Activated CD8-positive, alpha-beta T cell treated with anti-CD3 and anti-CD28 coated beads, Interleukin-2, amount 10 ng/mL, durations not matched to agents 7 days and 5 days (primary cell): ENCODE results near the gene RAD51B. TPM values are rescaled to one million over a fixed set of nuclear protein-coding genes. Genes with fewer than 3 reads are reported as not detected.
A peak's percentile ranks its signal among the peaks of the same experiment; 100 is the strongest.

ENCODE experiments used
- ATAC-seq: fragments of 150-1000 bp; cut with Tn5 transposase; one replicate; pipeline ENCODE4 v1.10.0; 2021; ENCODE audit warnings: moderate library complexity
- CTCF ChIA-PET: fragments of 350-600 bp; sonication (Branson Sonifier 250); formaldehyde crosslinking; loops from one replicate; lab custom pipeline; 2021; ENCODE audit warnings: antibody characterized with exemption; lab: Charles Lee
- POLR2A ChIA-PET: fragments of 350-600 bp; sonication (Branson Sonifier 250); formaldehyde crosslinking; loops from one replicate; lab custom pipeline; 2021; ENCODE audit warnings: antibody characterized with exemption; lab: Charles Lee
- DNase-seq: peaks from one replicate; pipeline ENCODE4 v3.0.0-alpha.2; 2020
- H3K27ac Mint-ChIP-seq: one replicate; pipeline ENCODE4 v1.8.0; 2021; ENCODE audit warnings: mild to moderate bottlenecking, mixed read lengths
- H3K27me3 Mint-ChIP-seq: one replicate; pipeline ENCODE4 v1.8.0; 2021; ENCODE audit warnings: low read depth, mixed read lengths
- H3K36me3 Mint-ChIP-seq: one replicate; pipeline ENCODE4 v1.8.0; 2021; ENCODE audit warnings: low read depth, mixed read lengths
- H3K4me1 Mint-ChIP-seq: one replicate; pipeline ENCODE4 v1.8.0; 2021; ENCODE audit warnings: low read depth, mixed read lengths
- H3K4me3 Mint-ChIP-seq: one replicate; pipeline ENCODE4 v1.8.0; 2021; ENCODE audit warnings: mild to moderate bottlenecking, mixed read lengths
- H3K9me3 Mint-ChIP-seq: one replicate; pipeline ENCODE4 v1.8.0; 2022; ENCODE audit warnings: mixed read lengths; ENCODE audit not compliant: insufficient read depth
- total RNA-seq, 2 experiments: library from RNA; stranded (reverse); gene quantifications; one replicate each; pipeline ENCODE4 v1.2.3, GENCODE V29; 2021

The RAD51B gene
- total RNA-seq, 2 experiments from 2014 or later, result 34.1 to 38.8 TPM

DNA sequence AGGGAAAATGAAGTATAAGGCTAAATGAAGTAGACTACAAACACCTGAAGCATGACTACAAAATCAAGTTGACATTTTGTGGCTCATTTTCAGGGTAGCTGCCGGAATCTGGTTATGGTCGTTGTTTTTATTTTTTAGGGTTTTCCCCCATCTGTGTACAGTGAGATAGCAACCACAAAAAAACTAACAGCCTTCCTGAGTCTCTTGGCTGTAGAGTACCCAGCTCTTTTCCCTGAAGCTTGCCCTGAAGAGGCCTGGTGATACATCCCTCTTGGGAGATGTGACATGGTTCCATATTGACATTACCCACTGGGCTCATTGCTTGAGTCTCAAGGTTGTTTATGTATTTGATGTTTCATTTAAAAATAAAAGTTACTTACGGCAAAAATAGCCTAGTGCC lies 549.3 kb downstream of the RAD51B start:
- POLR2A ChIA-PET, result no interaction called here
- H3K27ac Mint-ChIP-seq, result no peak overlapping the region

DNA sequence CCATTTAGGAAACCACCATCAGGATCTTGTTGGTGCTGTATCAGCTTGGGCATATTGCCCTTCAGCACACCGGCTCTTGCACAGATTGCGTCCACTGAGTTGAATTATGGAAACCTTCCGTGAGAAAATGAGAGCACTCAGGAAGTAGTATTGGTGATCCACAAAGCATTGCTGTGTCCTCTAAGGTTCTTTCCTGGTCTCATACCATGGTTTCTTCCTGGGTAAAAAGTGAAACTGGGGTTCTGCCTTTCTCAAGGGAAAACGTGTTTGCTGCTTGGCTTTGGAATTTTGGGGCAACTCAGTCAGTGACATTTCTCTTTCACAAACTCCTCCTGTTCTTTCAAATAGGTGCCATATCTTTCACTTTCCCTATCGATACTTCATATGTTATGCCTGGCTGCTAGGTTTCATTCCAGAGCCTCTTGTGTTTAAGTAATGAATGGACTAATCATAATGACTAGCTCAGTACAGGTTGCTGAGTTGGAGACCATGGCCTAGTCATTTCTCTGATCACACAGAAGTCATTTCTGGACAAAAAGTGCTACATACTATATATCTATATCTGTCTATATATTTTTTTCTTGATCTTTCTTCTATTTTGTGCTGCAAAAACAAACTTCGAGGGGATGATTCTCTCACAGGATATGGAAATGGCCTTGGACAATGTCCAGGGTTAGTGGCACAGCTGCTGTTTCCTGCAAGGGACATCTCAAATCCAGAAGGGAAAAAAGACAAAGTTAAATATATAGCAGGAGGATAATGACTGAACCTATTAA lies 549.9 kb downstream of the RAD51B start:
- ChIA-PET POLR2A (no interaction called here), CTCF (interaction anchor here (1.0 to 1.4 kb wide), 4 partner anchors 12 to 121 kb away, joined by 3 to 5 read pairs (median 4); no protein-coding TSS in a partner anchor)
- Mint-ChIP-seq H3K27me3 (no peaks in the 10 kb centered on the region), H3K27ac (peak overlapping the region; percentile 35), H3K9me3 (no peaks in the 10 kb centered on the region), H3K4me3 (no peak overlapping the region), H3K36me3 (peaks cover 17% of the 10 kb centered on the region), H3K4me1 (peaks cover 28% of the 10 kb centered on the region)
- DNase-seq (no peak), ATAC-seq (no peak)

More for the DNA sequence above, 549.3 kb downstream of the RAD51B start:
- Mint-ChIP-seq H3K36me3 (peaks cover 17% of the 10 kb centered on the region), H3K4me3 (no peak overlapping the region), H3K4me1 (peaks cover 23% of the 10 kb centered on the region), H3K9me3 (no peaks in the 10 kb centered on the region), H3K27me3 (no peaks in the 10 kb centered on the region)
- CTCF ChIA-PET, result interaction anchor here (1.0 to 1.5 kb wide), 4 partner anchors 14 to 120 kb away, joined by 3 to 4 read pairs (median 3); no protein-coding TSS in a partner anchor
- DNase-seq, result no peak
- ATAC-seq, result peak; percentile 51

DNA sequence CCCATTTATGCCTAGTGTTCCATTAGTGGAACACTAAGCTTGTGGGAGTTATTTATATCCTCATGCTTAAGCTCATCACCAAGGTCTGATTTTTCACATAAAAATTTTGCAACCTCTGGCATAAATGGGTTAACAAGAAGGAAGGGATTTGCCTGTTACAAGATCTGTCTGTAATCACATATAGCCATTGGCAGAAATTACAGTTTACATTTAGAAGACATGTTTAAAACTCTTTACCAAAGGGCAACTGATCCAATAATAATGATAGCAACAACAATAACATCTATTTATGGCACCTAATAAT lies 550.4 kb downstream of the RAD51B start:
- H3K36me3 Mint-ChIP-seq, result peaks cover 17% of the 10 kb centered on the region
- H3K27ac Mint-ChIP-seq, result no peak overlapping the region
- H3K9me3 Mint-ChIP-seq, result no peaks in the 10 kb centered on the region
- CTCF ChIA-PET, result interaction anchor here (1.4 kb wide), 1 partner anchor 11 kb away, joined by 5 read pairs; no protein-coding TSS in a partner anchor
- POLR2A ChIA-PET, result no interaction called here
- ATAC-seq (no peak), DNase-seq (no peak)
- H3K27me3 Mint-ChIP-seq, result no peaks in the 10 kb centered on the region
- H3K4me3 Mint-ChIP-seq, result no peak overlapping the region
- peaks cover 32% of the 10 kb centered on the region for H3K4me1 Mint-ChIP-seq

DNA sequence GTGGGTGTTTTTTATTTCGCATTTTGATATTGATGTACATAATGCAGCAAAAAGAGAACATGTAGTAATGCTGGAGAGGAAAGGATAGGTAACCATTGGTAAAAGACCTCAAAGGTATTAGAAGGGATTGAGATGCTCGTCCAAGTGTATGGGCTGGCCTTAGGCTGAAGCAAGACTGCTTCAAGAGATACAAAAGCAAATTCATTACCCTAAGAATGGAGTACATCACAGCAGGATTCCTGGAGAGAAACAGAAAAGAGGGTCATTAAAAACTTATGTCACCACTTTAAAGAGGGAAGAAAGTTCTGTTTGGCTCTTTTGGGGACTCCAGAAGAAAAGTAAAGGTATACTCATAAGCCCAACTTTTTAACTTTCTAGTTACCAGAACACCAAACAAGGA lies 552.8 kb downstream of the RAD51B start:
- DNase-seq (no peak), ATAC-seq (no peak)
- Mint-ChIP-seq H3K27me3 (no peaks in the 10 kb centered on the region), H3K4me1 (peaks cover 54% of the 10 kb centered on the region), H3K9me3 (no peaks in the 10 kb centered on the region), H3K4me3 (no peak overlapping the region), H3K36me3 (peaks cover 19% of the 10 kb centered on the region), H3K27ac (no peak overlapping the region)
- ChIA-PET POLR2A (no interaction called here), CTCF (no interaction called here)

DNA sequence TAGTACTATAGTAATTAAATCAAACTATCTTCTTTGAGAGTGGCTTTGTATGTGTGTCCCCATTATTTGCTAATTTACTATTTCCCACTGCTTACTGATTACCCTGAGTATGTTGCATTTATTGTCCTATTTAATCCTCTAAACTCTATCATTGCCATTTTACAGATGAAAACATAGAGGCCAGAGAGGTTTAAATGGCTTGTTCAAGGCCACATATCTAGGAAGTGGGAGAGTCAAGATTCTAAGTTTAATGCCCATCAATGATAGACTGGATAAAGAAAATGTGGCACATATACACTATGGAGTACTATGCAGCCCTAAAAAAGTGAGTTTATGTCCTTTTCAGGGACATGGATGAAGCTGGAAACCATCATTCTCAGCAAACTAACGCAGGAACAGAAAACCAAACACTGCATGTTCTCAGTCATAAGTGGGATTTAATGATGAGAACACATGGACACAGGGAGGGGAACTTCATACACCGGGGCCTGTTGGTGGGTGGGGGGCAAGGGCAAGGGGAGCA lies 553.6 kb downstream of the RAD51B start:
- ATAC-seq (no peak), DNase-seq (no peak)
- Mint-ChIP-seq H3K36me3 (peaks cover 19% of the 10 kb centered on the region), H3K9me3 (no peaks in the 10 kb centered on the region), H3K4me3 (no peak overlapping the region), H3K27ac (no peak overlapping the region), H3K4me1 (peaks cover 60% of the 10 kb centered on the region), H3K27me3 (no peaks in the 10 kb centered on the region)
- ChIA-PET POLR2A (no interaction called here), CTCF (no interaction called here)

DNA sequence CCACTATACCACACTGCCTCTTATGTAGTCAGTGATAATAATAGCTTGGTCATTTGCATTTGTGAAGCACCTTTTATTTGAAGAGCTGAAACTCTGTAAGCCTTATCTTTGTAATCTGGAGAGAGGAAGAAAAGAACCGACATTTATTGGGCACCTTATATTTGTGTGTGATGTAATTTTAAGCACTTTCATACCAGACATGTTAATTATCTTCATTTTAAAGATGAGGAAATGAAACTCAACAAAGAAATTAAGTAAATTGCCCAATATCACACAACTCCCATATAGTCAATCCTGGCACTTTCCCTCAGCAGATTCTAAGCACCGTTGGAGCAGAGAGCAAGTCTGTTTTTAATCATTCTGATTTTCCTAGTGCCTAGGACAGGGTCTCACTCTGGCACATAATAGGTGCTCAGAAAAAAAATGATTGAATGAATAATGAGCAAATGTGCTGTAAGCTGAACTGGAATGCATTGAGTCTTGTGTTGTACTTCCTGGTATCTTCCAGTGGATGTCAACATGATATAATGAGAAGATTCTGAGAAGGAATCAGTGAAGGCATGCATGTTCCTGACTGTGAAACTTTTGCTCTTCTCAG lies 554.4 kb downstream of the RAD51B start:
- peaks cover 57% of the 10 kb centered on the region for H3K4me1 Mint-ChIP-seq
- ChIA-PET POLR2A (interaction anchor here (1.2 kb wide), 1 partner anchor 419 kb away, joined by 6 read pairs; the partner anchor contains the start of gene ZFP36L1), CTCF (no interaction called here)
- H3K27ac Mint-ChIP-seq, result no peak overlapping the region
- H3K36me3 Mint-ChIP-seq, result peaks cover 19% of the 10 kb centered on the region
- no peak for DNase-seq
- H3K9me3 Mint-ChIP-seq, result no peaks in the 10 kb centered on the region
- H3K4me3 Mint-ChIP-seq, result no peak overlapping the region
- no peaks in the 10 kb centered on the region for H3K27me3 Mint-ChIP-seq
- ATAC-seq, result no peak

DNA sequence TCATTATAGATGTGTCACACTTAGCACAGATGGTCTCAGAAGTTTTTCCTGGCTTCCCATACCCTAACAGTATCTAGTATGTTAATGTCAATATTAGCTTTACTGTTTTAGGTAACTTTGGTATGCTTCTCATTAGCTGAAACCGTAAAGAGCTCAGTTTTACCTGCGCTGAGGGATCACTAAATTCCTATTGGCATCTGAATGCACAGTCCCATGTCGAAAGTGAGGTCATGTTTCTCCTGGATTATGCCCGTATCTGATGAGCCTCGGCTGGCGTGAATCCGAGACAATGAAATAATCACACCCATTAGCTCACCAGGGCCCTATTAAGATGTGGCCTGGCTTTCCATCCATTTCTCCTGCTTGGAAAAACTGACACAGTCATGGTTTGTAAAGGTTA lies 555.1 kb downstream of the RAD51B start:
- Mint-ChIP-seq H3K9me3 (no peaks in the 10 kb centered on the region), H3K27me3 (no peaks in the 10 kb centered on the region), H3K4me1 (peaks cover 55% of the 10 kb centered on the region), H3K27ac (no peak overlapping the region), H3K4me3 (no peak overlapping the region), H3K36me3 (peaks cover 19% of the 10 kb centered on the region)
- POLR2A ChIA-PET, result interaction anchor here (1.2 kb wide), 1 partner anchor 418 kb away, joined by 6 read pairs; the partner anchor contains the start of gene ZFP36L1
- ATAC-seq (no peak), DNase-seq (no peak)
- CTCF ChIA-PET, result interaction anchor here (1.7 to 2.2 kb wide), 2 partner anchors 12 to 415 kb away, joined by 4 to 6 read pairs; no protein-coding TSS in a partner anchor

DNA sequence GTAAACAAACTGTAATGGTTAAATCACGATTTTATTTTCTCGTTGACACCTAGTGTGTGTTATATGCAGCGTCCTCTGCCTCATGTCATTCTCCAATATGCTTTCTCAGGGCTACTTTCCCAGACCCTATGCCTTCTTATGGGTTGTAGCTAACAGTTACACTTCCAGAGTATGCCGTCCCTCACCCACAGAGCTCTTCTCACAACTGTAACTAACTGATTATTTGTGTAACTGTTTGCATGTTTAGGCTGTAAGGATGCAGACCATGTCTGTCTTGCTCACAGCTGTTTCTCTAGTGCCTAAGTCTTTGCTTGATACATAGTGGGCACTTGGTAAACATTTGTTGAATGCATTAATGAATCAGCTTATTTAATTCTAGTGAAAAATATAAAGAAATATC lies 555.8 kb downstream of the RAD51B start:
- peaks cover 59% of the 10 kb centered on the region for H3K4me1 Mint-ChIP-seq
- CTCF ChIA-PET, result interaction anchor here (0.9 to 2.2 kb wide), 5 partner anchors 13 to 414 kb away, joined by 3 to 8 read pairs (median 4); no protein-coding TSS in a partner anchor
- DNase-seq, result no peak
- H3K4me3 Mint-ChIP-seq, result no peak overlapping the region
- H3K27ac Mint-ChIP-seq, result no peak overlapping the region
- H3K27me3 Mint-ChIP-seq, result no peaks in the 10 kb centered on the region
- H3K36me3 Mint-ChIP-seq, result peaks cover 15% of the 10 kb centered on the region
- POLR2A ChIA-PET, result no interaction called here
- no peak for ATAC-seq
- no peaks in the 10 kb centered on the region for H3K9me3 Mint-ChIP-seq

DNA sequence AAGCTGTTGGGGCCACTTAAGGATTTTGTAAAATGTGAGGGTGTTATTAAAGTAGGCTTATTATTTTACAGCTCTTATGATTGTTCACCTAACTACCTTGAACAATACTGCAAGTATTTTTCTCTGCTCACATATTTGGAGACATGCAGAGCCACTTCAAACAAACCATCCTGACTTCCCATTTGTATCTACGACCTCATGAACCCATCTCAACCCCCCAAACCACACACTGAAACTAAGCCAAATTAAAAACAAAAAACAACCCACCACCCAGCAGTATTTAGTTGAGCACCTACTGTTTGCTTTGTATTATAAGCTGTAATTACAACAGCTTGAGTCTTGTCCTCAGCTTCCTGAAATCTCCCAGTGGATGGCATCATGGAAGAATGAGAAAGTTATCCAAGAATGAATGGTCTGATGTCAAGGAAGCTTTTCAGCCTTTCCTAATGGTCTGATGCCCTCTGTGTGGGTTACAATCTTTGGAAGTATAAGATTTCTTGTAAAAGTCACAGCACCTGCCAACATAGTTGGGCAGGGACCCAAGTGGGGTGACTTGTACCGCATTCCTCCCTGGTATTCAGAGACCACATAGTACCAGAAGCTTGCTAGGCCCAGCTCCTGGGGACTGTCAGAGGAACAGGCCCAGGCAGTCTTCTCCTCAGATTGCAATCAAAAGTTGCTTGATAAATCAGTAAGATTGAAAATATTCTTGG lies 556.6 kb downstream of the RAD51B start:
- CTCF ChIA-PET, result interaction anchor here (0.6 to 2.2 kb wide), 9 partner anchors 13 to 487 kb away, joined by 3 to 8 read pairs (median 4); no protein-coding TSS in a partner anchor
- POLR2A ChIA-PET, result interaction anchor here (0.6 kb wide), 1 partner anchor 94 kb away, joined by 3 read pairs; no protein-coding TSS in a partner anchor
- no peak overlapping the region for H3K4me3 Mint-ChIP-seq
- peaks cover 61% of the 10 kb centered on the region for H3K4me1 Mint-ChIP-seq
- peaks cover 13% of the 10 kb centered on the region for H3K36me3 Mint-ChIP-seq
- no peaks in the 10 kb centered on the region for H3K9me3 Mint-ChIP-seq
- peak overlapping the region; percentile 5 for H3K27ac Mint-ChIP-seq
- no peak for ATAC-seq
- H3K27me3 Mint-ChIP-seq, result no peaks in the 10 kb centered on the region
- no peak for DNase-seq

DNA sequence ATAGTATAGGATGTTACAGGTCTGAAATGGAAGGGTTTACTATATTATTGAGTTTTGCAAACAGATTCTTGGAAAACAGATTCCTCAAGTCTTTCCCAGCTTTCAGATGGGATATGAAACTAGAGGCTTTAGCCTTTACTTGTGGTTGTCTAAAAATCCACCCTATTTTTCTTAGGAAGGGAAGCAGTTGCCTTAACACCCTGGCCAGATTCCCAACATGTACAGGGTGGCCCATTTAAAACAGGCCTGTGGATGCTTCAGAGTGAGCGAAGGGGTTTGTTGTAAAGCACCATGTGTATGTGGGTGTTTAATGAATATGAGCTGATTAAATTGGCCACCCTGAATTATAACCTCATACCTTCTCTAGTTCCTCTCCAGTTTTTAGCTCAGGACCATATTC lies 557.4 kb downstream of the RAD51B start:
- H3K4me3 Mint-ChIP-seq, result no peak overlapping the region
- H3K27ac Mint-ChIP-seq, result no peak overlapping the region
- no peaks in the 10 kb centered on the region for H3K9me3 Mint-ChIP-seq
- ChIA-PET POLR2A (no interaction called here), CTCF (interaction anchor here (0.6 to 2.2 kb wide), 10 partner anchors 10 to 486 kb away, joined by 3 to 8 read pairs (median 4); no protein-coding TSS in a partner anchor)
- DNase-seq, result no peak
- no peaks in the 10 kb centered on the region for H3K27me3 Mint-ChIP-seq
- peaks cover 12% of the 10 kb centered on the region for H3K36me3 Mint-ChIP-seq
- H3K4me1 Mint-ChIP-seq, result peaks cover 61% of the 10 kb centered on the region
- ATAC-seq, result no peak

DNA sequence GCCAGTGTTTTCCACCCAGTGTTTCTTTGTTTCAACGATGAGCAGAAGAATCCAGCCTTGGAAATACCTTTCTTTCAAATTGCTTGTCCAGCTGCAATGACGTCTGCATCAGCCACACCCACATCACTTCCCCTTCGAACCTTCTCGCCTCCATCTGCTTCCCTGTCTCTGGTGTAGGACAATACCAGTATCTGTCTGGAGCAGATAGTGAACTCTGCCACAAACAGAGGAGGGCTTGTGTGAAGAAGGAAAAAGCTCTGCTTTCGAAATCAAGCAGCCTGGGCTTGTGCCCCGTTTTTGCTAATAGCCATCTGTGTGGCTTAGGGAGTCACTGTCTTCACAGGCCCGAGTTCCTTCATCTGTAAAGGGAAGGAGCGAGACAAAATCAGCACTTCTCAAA lies 557.9 kb downstream of the RAD51B start:
- Mint-ChIP-seq H3K4me1 (peaks cover 61% of the 10 kb centered on the region), H3K27me3 (no peaks in the 10 kb centered on the region), H3K9me3 (no peaks in the 10 kb centered on the region), H3K36me3 (peaks cover 7% of the 10 kb centered on the region), H3K4me3 (no peak overlapping the region), H3K27ac (no peak overlapping the region)
- POLR2A ChIA-PET, result no interaction called here
- ATAC-seq (no peak), DNase-seq (no peak)
- CTCF ChIA-PET, result interaction anchor here (0.9 to 1.5 kb wide), 9 partner anchors 10 to 486 kb away, joined by 3 to 7 read pairs (median 4); partner anchors contain the start of gene ZFP36L1
